GM12864 (cell line): ENCODE results near the gene WTAP.
"Not testable (repeated sequence)": the region's sequence is repeated elsewhere in the genome, so short reads cannot be mapped to it uniquely, and the experiment has no call there.

ENCODE experiments used
- DNase-seq: peaks from one replicate; pipeline ENCODE4 v3.0.0-alpha.2; 2011; ENCODE audit warnings: low read depth
- H3K4me3 ChIP-seq: 2 replicates; pipeline ENCODE4 v1.5.1; 2011; ENCODE audit warnings: mild to moderate bottlenecking, low read depth, low read length, control low read depth
- TF ChIP-seq, protein P1 (sequence below): IDR thresholded peaks from 2 replicates; pipeline ENCODE4 v1.5.1; 2011; ENCODE audit warnings: low read depth, mild to moderate bottlenecking, moderate library complexity, low read length, control low read depth, inconsistent platforms; ENCODE audit errors: missing control alignments

The WTAP gene

GRCh38 chr6:159730332-159730676 is 3.0 kb downstream of the WTAP start:
- H3K4me3 ChIP-seq = peak overlapping the region; percentile 31; the same call in 1 of the 2 replicates
- DNase-seq = no peak
- TF ChIP-seq, protein P1, sequence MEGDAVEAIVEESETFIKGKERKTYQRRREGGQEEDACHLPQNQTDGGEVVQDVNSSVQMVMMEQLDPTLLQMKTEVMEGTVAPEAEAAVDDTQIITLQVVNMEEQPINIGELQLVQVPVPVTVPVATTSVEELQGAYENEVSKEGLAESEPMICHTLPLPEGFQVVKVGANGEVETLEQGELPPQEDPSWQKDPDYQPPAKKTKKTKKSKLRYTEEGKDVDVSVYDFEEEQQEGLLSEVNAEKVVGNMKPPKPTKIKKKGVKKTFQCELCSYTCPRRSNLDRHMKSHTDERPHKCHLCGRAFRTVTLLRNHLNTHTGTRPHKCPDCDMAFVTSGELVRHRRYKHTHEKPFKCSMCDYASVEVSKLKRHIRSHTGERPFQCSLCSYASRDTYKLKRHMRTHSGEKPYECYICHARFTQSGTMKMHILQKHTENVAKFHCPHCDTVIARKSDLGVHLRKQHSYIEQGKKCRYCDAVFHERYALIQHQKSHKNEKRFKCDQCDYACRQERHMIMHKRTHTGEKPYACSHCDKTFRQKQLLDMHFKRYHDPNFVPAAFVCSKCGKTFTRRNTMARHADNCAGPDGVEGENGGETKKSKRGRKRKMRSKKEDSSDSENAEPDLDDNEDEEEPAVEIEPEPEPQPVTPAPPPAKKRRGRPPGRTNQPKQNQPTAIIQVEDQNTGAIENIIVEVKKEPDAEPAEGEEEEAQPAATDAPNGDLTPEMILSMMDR = no peak

- H3K4me3 ChIP-seq, DNase-seq: not testable (repeated sequence)
Measured at GRCh38 chr6:159732550-159732949, 5.2 kb downstream of the WTAP start.

- DNase-seq, H3K4me3 ChIP-seq: not testable (repeated sequence)
Measured at GRCh38 chr6:159733395-159733794, 6.1 kb downstream of the WTAP start.

- TF ChIP-seq, protein P1 = no peak
- no peak overlapping the region for H3K4me3 ChIP-seq
- no peak for DNase-seq
Measured at GRCh38 chr6:159736908-159737307, 9.6 kb downstream of the WTAP start.

DNA sequence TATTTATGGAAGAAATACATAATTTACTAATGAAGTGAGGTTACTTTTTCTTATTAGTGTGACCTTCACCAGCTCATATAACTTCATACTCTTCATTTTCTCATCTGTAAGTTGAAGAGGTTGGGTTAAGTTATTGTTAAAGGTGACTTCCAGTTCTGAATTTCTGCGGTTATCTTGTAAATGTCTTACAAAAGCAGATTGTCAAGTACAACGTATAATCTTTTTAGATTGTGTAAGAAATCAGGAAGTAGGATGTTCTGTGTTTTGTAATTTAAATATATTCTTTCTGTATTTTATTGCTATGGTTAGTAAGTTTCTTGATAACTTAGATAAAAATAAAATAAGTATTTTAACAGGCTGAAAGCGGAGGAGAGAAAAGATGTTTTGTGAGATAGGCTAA is 12.0 kb downstream of the WTAP start:
- no peak overlapping the region for H3K4me3 ChIP-seq
- TF ChIP-seq, protein P1 = no peak
- no peak for DNase-seq

DNA sequence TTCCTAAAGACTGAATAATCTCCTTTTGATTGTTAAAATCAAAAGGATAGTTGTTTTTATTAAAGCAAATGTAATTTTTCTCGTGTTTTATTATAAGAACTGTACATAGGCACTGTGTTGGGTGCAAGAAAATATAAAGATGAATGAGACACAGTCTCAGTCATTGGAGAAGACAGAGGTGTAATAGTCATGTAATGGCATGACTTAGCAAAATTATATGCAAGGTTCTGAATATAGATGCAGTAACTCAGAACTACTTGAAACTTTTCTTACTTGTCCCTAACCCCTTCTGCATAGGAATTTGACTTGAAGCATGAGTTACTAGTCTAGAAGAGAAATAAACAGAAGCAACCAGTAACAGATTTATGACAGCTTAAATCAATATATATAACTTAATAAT is 14.9 kb downstream of the WTAP start:
- DNase-seq = no peak
- TF ChIP-seq, protein P1 = no peak

GRCh38 chr6:159745081-159745480 is 17.8 kb downstream of the WTAP start:
- H3K4me3 ChIP-seq = no peak overlapping the region
- DNase-seq = no peak
- TF ChIP-seq, protein P1 = no peak

More for the DNA sequence above, 14.9 kb downstream of the WTAP start:
- no peak overlapping the region for H3K4me3 ChIP-seq

DNA sequence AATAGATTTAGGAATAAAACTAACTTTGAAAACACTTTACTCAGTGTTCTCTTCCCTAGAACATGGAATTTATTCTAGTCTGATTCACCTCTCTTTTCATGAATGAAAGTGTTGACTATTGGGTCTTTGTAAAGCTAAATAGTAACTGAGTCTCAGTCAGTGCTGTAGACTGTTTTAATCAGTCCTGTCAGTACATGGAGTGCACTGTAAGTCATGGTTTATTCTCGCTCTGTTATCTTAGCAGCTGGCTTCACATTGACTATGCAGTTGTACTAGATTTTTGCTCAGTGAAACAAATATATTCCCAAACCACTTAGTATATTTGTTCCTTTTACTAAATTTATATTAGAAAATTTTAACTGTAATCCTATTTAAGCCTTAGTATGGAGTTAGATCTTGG is 19.5 kb downstream of the WTAP start:
- DNase-seq = no peak
- H3K4me3 ChIP-seq = no peak overlapping the region
- TF ChIP-seq, protein P1 = no peak

DNA sequence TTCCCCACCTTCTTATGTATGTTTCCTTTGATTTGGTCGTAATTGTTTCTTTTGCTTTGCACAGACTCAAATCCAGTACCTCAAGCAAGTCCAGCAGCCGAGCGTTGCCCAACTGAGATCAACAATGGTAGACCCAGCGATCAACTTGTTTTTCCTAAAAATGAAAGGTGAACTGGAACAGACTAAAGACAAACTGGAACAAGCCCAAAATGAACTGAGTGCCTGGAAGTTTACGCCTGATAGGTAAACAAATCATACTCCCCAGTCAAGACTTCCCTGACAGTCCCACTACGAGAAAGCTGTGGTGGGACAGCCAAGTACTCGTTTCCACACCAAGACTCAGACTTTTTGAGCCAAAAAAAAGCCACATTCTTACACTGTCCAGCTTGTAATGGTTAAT is 20.8 kb downstream of the WTAP start:
- H3K4me3 ChIP-seq = not testable (repeated sequence)

More for the DNA sequence above, 20.8 kb downstream of the WTAP start:
- not testable (repeated sequence) for DNase-seq
